Ishikawa (cell line): Measurements from ENCODE around the gene CACNA1A.

ENCODE experiments used
- EGR1 ChIP-seq: IDR thresholded peaks from 2 replicates; pipeline ENCODE4 v1.6.1; 2012
- EP300 ChIP-seq: IDR thresholded peaks from 2 replicates; pipeline ENCODE4 v1.6.1; 2012; ENCODE audit warnings: borderline replicate concordance
- MAX ChIP-seq: IDR thresholded peaks from 2 replicates; pipeline ENCODE4 v1.6.1; 2012
- RAD21 ChIP-seq: IDR thresholded peaks from 2 replicates; pipeline ENCODE4 v1.6.1; 2012; ENCODE audit warnings: low read depth
- REST ChIP-seq: IDR thresholded peaks from 2 replicates; pipeline ENCODE4 v1.6.1; 2012; ENCODE audit warnings: low read depth, mild to moderate bottlenecking
- TAF1 ChIP-seq: IDR thresholded peaks from 2 replicates; pipeline ENCODE4 v1.6.1; 2012; ENCODE audit warnings: low read depth, mild to moderate bottlenecking
- TCF12 ChIP-seq: IDR thresholded peaks from 2 replicates; pipeline ENCODE4 v1.6.1; 2012; ENCODE audit warnings: low read depth
- YY1 ChIP-seq: IDR thresholded peaks from 2 replicates; pipeline ENCODE4 v1.6.1; 2012; ENCODE audit warnings: low read depth

- no peak for TF ChIP-seq EP300
- no peak for TF ChIP-seq REST
- no peak for TF ChIP-seq YY1
- TF ChIP-seq RAD21, result no peak
- no peak for TF ChIP-seq EGR1
- no peak for TF ChIP-seq TAF1
- no peak for TF ChIP-seq MAX
- TF ChIP-seq TCF12, result no peak
These were observed 1.0 kb downstream of the CACNA1A start for GRCh38 chr19:13505164-13505695.
